NK-92 (cell line): ENCODE measurements around the gene BRK1.
"Not testable (repeated sequence)": the region's sequence is repeated elsewhere in the genome, so short reads cannot be mapped to it uniquely, and the experiment has no call there.

Source experiments
- DNase-seq: peaks from one replicate; lab custom pipeline; 2025; ENCODE audit not compliant: unreplicated experiment; lab: John Stamatoyannopoulos, UW

The BRK1 gene

DNA sequence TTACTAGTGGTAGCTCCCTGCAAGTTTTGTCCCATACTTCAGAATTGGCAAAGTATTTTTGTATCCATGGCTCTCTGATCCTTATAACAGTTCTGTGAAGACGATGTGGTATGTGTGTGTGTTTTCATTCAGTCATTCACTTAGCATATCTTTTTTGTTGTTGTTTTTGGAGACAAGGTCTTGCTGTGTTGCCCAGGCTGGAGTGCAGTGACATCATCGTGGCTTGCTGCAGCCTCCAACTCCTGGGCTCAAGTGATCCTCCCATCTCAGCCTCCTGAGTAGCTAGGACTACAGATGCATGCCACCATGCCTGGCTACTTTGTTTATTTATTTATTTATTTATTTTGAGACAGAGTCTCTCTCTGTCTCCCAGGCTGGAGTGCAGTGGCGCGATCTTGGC lies 60.7 kb downstream of the BRK1 start:
- DNase-seq, result not testable (repeated sequence)
